Keratinocyte (primary cell): ENCODE results near the gene PARD3B. TPM values are rescaled to one million over a fixed set of nuclear protein-coding genes. Genes with fewer than 3 reads are reported as not detected.

ENCODE experiments used
- DNase-seq: peaks from one replicate; pipeline ENCODE4 v3.0.0-alpha.2; 2011; ENCODE audit warnings: low read depth, missing footprints, low spot score
- FAIRE-seq: peaks from 2 replicates; lab custom pipeline; 2011; peaks lifted over from hg19 to GRCh38; lab: Jason Lieb, UNC
- H2AFZ ChIP-seq: 2 replicates; pipeline ENCODE4 v1.6.0; 2012; ENCODE audit warnings: low read length, control low read depth, inconsistent platforms; ENCODE audit not compliant: control insufficient read depth
- H3K27ac ChIP-seq: 2 replicates; pipeline ENCODE4 v1.5.1; 2011; ENCODE audit warnings: low read length; ENCODE audit not compliant: control insufficient read depth, insufficient read depth
- H3K27me3 ChIP-seq: 3 replicates; pipeline ENCODE4 v1.6.0; 2011; ENCODE audit warnings: low read length; ENCODE audit not compliant: control insufficient read depth, insufficient read depth; ENCODE audit errors: extremely low read depth
- H3K36me3 ChIP-seq, 2 experiments: 2 replicates in 1 of 2; 3 replicates in 1 of 2; pipeline ENCODE4 v1.5.1; 2011; ENCODE audit warnings: low read length in 2 of 2, mild to moderate bottlenecking in 1 of 2; ENCODE audit not compliant: control insufficient read depth in 2 of 2, insufficient read depth in 2 of 2; ENCODE audit errors: extremely low read depth in 1 of 2
- H3K4me1 ChIP-seq: 3 replicates; pipeline ENCODE4 v1.5.1; 2011; ENCODE audit warnings: low read length; ENCODE audit not compliant: control insufficient read depth, insufficient read depth; ENCODE audit errors: extremely low read depth
- H3K4me2 ChIP-seq: 3 replicates; pipeline ENCODE4 v1.6.0; 2011; ENCODE audit warnings: low read depth, low read length; ENCODE audit not compliant: control insufficient read depth, insufficient read depth; ENCODE audit errors: extremely low read depth
- H3K4me3 ChIP-seq, 3 experiments: fragments of 200-600 bp in 1 of 3; sonication (generic) in 1 of 3; 2 replicates in 2 of 3; 3 replicates in 1 of 3; pipeline ENCODE4 v1.5.1; 2011 to 2016; ENCODE audit warnings: low read length in 3 of 3, mild to moderate bottlenecking in 3 of 3, control low read depth in 2 of 3, inconsistent platforms in 1 of 3, low read depth in 1 of 3, mixed read lengths in 1 of 3, mixed run types in 1 of 3, moderate library complexity in 1 of 3; ENCODE audit not compliant: control insufficient read depth in 2 of 3, insufficient read depth in 2 of 3; ENCODE audit errors: extremely low read depth in 1 of 3
- H3K79me2 ChIP-seq: 2 replicates; pipeline ENCODE4 v1.6.0; 2012; ENCODE audit warnings: low read length; ENCODE audit not compliant: control insufficient read depth, insufficient read depth
- H3K9ac ChIP-seq: 3 replicates; pipeline ENCODE4 v1.6.0; 2011; ENCODE audit warnings: low read length; ENCODE audit not compliant: control insufficient read depth, insufficient read depth; ENCODE audit errors: extremely low read depth
- H3K9me1 ChIP-seq: 3 replicates; pipeline ENCODE4 v1.6.0; 2011; ENCODE audit warnings: low read length; ENCODE audit not compliant: control insufficient read depth, insufficient read depth; ENCODE audit errors: extremely low read depth
- H3K9me3 ChIP-seq: 2 replicates; pipeline ENCODE4 v1.5.1; 2012; ENCODE audit warnings: low read depth, low read length; ENCODE audit not compliant: control insufficient read depth
- H4K20me1 ChIP-seq: 3 replicates; pipeline ENCODE4 v1.6.0; 2011; ENCODE audit warnings: low read length; ENCODE audit not compliant: control insufficient read depth, insufficient read depth; ENCODE audit errors: extremely low read depth
- CTCF ChIP-seq, 3 experiments: IDR thresholded peaks in 1 of 3; conservative IDR thresholded peaks in 1 of 3; optimal IDR thresholded peaks in 1 of 3; 2 replicates in 2 of 3; 3 replicates in 1 of 3; pipeline versions ENCODE3 to v1.5.1; 2011; ENCODE audit warnings: low read length in 3 of 3, mild to moderate bottlenecking in 3 of 3, moderate library complexity in 2 of 3, control low read depth in 1 of 3, inconsistent platforms in 1 of 3; ENCODE audit not compliant: insufficient read depth in 2 of 3; ENCODE audit errors: extremely low read depth in 1 of 3
- EZH2 ChIP-seq: IDR thresholded peaks from one replicate; pipeline ENCODE4 v1.6.1; 2012; ENCODE audit warnings: inconsistent platforms, mild to moderate bottlenecking, low read length, moderate library complexity
- dilution Hi-C: fragments of 300-500 bp; cut with MboI; formaldehyde crosslinking; loops from one replicate; pipeline ENCODE4 v1.7.0; 2020; ENCODE audit warnings: low sequenced_read_pairs; ENCODE audit not compliant: extremely low pct_ligation_motif_present
- polyA plus RNA-seq, 5 experiments: library from polyadenylated mRNA; depleted of rRNA in 3 of 5; stranded (reverse) in 3 of 5; stranded (forward) in 1 of 5; unstranded in 1 of 5; fragments of >200 nt; gene quantifications; 1 replicate in 1 of 5; 2 replicates in 3 of 5; 3 replicates in 1 of 5; pipeline versions ENCODE4 v1.2.1 to v1.2.3, GENCODE V29; 2011 to 2012; ENCODE audit warnings: missing spikeins in 2 of 5, low read depth in 1 of 5, low replicate concordance in 1 of 5

PARD3B gene
- polyA plus RNA-seq, 1 donor (not counting 4 experiments of a cell fraction or from before 2014, with no cell fraction given): 1.2 TPM

- Histone ChIP-seq H3K27ac (no peak overlapping the region), H4K20me1 (no peaks in the 10 kb centered on the region), H3K9me1 (no peaks in the 10 kb centered on the region), H3K79me2 (no peaks in the 10 kb centered on the region), H3K9ac (no peak overlapping the region), H3K4me1 (no peaks in the 10 kb centered on the region), H3K27me3 (no peaks in the 10 kb centered on the region), H3K36me3 (no peaks in the 10 kb centered on the region), H3K9me3 (no peaks in the 10 kb centered on the region), H3K4me2 (no peak overlapping the region), H2AFZ (no peak overlapping the region), H3K4me3 (no peak overlapping the region)
- no peak for FAIRE-seq
- DNase-seq: no peak
- dilution Hi-C loops: no loop called here
- TF ChIP-seq EZH2: no peak
- no peak for TF ChIP-seq CTCF (optimal IDR thresholded peaks at IDR 0.05 in 1 of 3, IDR thresholded peaks at IDR 0.05 in 1 of 3, conservative IDR thresholded peaks at IDR 0.05 in 1 of 3; ENCODE audit: extremely low read depth in 1 of 3, insufficient read depth in 2 of 3, low read length in 3 of 3)
These were observed 427.5 kb downstream of the PARD3B start for GRCh38 chr2:204972606-204973336.

- dilution Hi-C loops: no loop called here
These were observed 428.3 kb downstream of the PARD3B start for GRCh38 chr2:204973616-204974015.

More at GRCh38 chr2:204973616-204974015, 428.3 kb downstream of the PARD3B start:
- Histone ChIP-seq H3K79me2 (no peaks in the 10 kb centered on the region), H3K4me2 (no peak overlapping the region), H3K4me3 (no peak overlapping the region), H4K20me1 (no peaks in the 10 kb centered on the region), H2AFZ (no peak overlapping the region), H3K9ac (no peak overlapping the region), H3K36me3 (no peaks in the 10 kb centered on the region), H3K4me1 (no peaks in the 10 kb centered on the region), H3K27me3 (no peaks in the 10 kb centered on the region), H3K9me1 (no peaks in the 10 kb centered on the region), H3K27ac (no peak overlapping the region), H3K9me3 (no peaks in the 10 kb centered on the region)
- no peak for TF ChIP-seq EZH2
- no peak for TF ChIP-seq CTCF (optimal IDR thresholded peaks at IDR 0.05 in 1 of 3, IDR thresholded peaks at IDR 0.05 in 1 of 3, conservative IDR thresholded peaks at IDR 0.05 in 1 of 3; ENCODE audit: extremely low read depth in 1 of 3, insufficient read depth in 2 of 3, low read length in 3 of 3)
- DNase-seq: no peak
- FAIRE-seq: no peak
